Type B pancreatic cell (in vitro differentiated cells): ENCODE measurements around the gene SHROOM3. TPM values are rescaled to one million over a fixed set of nuclear protein-coding genes. Genes with fewer than 3 reads are reported as not detected.

ENCODE experiments used
- DNase-seq: peaks from one replicate; pipeline ENCODE4 v3.0.0; 2021; ENCODE audit warnings: mixed read lengths; ENCODE audit not compliant: unreplicated experiment; ENCODE audit errors: extremely low spot score
- H3K27ac Mint-ChIP-seq: 2 replicates; pipeline ENCODE4 v1.8.0; 2021; ENCODE audit warnings: mild to moderate bottlenecking, mixed read lengths
- H3K27me3 Mint-ChIP-seq: 2 replicates; pipeline ENCODE4 v1.8.0; 2021; ENCODE audit warnings: mixed read lengths
- H3K36me3 Mint-ChIP-seq: 2 replicates; pipeline ENCODE4 v1.8.0; 2021; ENCODE audit warnings: mixed read lengths
- H3K4me1 Mint-ChIP-seq: one replicate; pipeline ENCODE4 v1.8.0; 2021; ENCODE audit warnings: mixed read lengths; ENCODE audit not compliant: unreplicated experiment
- H3K4me3 Mint-ChIP-seq: 2 replicates; pipeline ENCODE4 v1.8.0; 2021; ENCODE audit warnings: mild to moderate bottlenecking, mixed read lengths
- H3K9me3 Mint-ChIP-seq: 2 replicates; pipeline ENCODE4 v1.8.0; 2021; ENCODE audit warnings: mixed read lengths
- total RNA-seq: library from RNA; stranded (reverse); gene quantifications from 2 replicates; pipeline ENCODE4 v1.2.1, GENCODE V29; 2021; ENCODE audit warnings: low replicate concordance
- TF ChIP-seq, protein P1 (sequence below): fragments of 200-600 bp; sonication (generic); conservative IDR thresholded peaks from 2 replicates; pipeline ENCODE4 v1.5.0; 2021; ENCODE audit warnings: antibody characterized with exemption, mild to moderate bottlenecking

Gene SHROOM3
- total RNA-seq, 1 donor from 2014 or later = 38.6 TPM

DNA sequence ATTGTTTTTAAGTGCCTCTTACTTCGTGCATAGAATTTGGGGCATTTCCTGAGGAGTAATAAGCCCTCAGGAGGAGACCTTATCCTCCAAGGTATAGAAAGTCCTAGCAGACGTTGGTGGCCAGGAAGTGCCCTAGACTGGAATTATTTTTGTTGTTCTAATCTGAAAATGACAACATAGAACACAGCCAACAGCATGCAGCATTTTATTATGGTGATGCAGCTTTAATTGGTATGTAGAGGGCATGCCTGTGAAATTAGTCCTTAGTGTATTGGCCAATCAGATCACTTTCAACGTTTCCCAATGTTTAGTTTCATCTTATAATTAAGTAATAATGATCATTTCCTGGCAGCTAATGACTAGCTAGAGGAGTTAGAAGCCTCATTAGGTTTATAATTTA, 199.2 kb downstream of the SHROOM3 start:
- peaks cover 9% of the 10 kb centered on the region for H3K4me1 Mint-ChIP-seq
- no peak overlapping the region for H3K4me3 Mint-ChIP-seq
- H3K36me3 Mint-ChIP-seq = peaks cover 17% of the 10 kb centered on the region
- DNase-seq = no peak
- no peak overlapping the region for H3K27ac Mint-ChIP-seq
- no peaks in the 10 kb centered on the region for H3K27me3 Mint-ChIP-seq
- TF ChIP-seq, protein P1, sequence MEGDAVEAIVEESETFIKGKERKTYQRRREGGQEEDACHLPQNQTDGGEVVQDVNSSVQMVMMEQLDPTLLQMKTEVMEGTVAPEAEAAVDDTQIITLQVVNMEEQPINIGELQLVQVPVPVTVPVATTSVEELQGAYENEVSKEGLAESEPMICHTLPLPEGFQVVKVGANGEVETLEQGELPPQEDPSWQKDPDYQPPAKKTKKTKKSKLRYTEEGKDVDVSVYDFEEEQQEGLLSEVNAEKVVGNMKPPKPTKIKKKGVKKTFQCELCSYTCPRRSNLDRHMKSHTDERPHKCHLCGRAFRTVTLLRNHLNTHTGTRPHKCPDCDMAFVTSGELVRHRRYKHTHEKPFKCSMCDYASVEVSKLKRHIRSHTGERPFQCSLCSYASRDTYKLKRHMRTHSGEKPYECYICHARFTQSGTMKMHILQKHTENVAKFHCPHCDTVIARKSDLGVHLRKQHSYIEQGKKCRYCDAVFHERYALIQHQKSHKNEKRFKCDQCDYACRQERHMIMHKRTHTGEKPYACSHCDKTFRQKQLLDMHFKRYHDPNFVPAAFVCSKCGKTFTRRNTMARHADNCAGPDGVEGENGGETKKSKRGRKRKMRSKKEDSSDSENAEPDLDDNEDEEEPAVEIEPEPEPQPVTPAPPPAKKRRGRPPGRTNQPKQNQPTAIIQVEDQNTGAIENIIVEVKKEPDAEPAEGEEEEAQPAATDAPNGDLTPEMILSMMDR = no peak
- H3K9me3 Mint-ChIP-seq = peaks cover 15% of the 10 kb centered on the region

DNA sequence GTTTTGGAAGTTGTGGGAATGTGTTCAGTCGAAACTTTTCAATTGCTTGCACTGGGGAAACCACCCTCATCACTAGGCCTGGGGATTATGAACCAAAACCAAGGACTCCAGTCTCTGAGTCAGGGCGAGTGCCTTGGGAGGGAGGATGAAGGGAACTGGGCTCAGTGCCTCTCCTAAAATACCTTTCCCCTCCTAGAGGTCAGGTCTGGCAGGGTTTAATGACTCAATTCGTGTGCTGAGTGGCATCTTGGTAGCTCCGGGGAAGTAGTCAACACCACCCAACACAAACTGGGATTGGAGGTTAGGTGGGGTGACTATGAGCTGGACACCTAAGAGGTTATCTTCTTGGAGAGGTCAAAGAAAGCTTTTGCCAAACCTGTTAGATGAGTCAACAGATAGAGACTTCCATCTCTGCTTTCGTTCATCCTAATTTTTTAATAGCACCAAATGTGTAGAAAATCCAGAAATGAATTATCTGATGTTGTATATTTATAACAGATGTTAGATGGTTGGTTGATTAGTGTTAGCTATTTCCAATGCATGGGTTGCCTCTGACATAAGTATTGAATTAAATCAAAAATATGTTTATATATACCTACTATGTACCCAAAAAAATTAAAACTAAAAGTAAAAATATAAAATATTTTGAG, 202.8 kb downstream of the SHROOM3 start:
- no peaks in the 10 kb centered on the region for H3K36me3 Mint-ChIP-seq
- H3K27ac Mint-ChIP-seq = no peak overlapping the region
- H3K4me1 Mint-ChIP-seq = peaks cover 11% of the 10 kb centered on the region
- no peak for DNase-seq
- no peaks in the 10 kb centered on the region for H3K9me3 Mint-ChIP-seq
- TF ChIP-seq, protein P1 = no peak
- H3K4me3 Mint-ChIP-seq = no peak overlapping the region
- no peaks in the 10 kb centered on the region for H3K27me3 Mint-ChIP-seq

DNA sequence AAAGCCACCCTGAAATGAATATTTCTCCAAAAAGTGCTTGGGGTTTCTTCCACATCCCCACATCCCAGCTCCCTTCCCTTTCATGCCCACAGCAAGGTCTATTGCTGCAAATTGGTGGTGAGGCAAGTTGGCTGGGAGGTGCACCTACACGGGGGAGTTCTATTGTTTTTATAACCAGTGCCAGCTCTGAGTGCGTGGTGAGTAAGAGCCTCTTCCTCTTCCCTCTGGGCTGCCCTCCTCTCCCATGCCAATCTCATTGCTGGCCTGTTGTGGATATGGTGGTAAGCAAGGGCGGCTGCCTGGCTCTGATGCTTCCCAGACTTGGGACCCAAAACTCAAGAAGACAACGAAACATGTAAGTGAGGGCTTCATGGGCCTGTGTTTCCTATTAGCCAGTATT, 204.3 kb downstream of the SHROOM3 start:
- no peaks in the 10 kb centered on the region for H3K9me3 Mint-ChIP-seq
- no peak overlapping the region for H3K4me3 Mint-ChIP-seq
- H3K27ac Mint-ChIP-seq = no peak overlapping the region
- TF ChIP-seq, protein P1 = no peak
- no peaks in the 10 kb centered on the region for H3K27me3 Mint-ChIP-seq
- no peak for DNase-seq
- H3K36me3 Mint-ChIP-seq = no peaks in the 10 kb centered on the region
- H3K4me1 Mint-ChIP-seq = peaks cover 11% of the 10 kb centered on the region

DNA sequence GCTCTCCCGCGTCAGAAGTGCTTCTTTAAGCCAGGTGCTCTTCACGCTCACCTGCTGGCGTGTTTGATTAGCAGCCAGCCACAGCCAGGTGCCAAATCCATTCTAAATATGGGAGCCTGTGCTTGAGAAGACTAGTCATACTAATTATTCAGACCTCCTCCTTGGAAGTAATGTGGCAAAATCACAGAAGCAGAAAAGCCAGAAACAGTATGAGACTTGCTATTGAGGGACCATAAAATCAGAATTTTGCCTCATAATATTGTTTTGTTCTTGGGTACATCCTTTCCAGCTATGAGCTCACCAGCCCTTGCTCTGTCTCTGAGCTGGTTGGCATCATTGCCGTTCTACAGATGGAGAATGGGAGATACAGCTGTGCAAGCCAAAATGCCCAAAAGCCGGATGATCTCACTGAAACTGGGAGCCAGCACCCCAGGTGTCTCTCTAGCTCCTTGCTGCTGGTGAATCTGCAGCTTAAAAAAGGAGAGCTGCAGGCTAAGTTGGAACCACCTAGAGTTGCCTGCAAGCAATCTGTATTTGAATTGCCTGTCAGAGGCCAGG, 205.4 kb downstream of the SHROOM3 start:
- Mint-ChIP-seq H3K4me1 (peaks cover 11% of the 10 kb centered on the region), H3K36me3 (no peaks in the 10 kb centered on the region), H3K27ac (no peak overlapping the region), H3K27me3 (no peaks in the 10 kb centered on the region), H3K9me3 (no peaks in the 10 kb centered on the region), H3K4me3 (no peak overlapping the region)
- no peak for DNase-seq
- TF ChIP-seq, protein P1 = no peak

DNA sequence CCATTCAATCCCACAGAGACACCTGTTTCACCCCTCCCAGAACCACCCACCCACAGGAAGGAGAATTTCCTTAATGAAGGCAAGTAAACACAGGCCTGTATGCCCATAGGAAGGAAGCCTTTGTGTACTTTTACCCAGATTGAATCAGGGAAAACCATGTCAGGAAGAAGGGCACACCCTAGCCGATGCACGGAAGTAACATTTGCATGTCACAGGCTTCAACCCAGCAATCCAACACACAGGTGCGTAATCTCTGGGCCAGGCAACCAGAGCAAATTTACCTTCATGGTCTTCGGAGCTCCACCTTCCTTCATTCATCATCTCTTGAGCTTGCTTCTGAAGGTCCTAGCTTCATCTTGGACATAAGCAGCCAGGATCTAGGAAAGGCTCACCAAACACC, 206.3 kb downstream of the SHROOM3 start:
- DNase-seq = no peak
- H3K27me3 Mint-ChIP-seq = no peaks in the 10 kb centered on the region
- H3K36me3 Mint-ChIP-seq = no peaks in the 10 kb centered on the region
- no peak overlapping the region for H3K4me3 Mint-ChIP-seq
- H3K27ac Mint-ChIP-seq = no peak overlapping the region
- TF ChIP-seq, protein P1 = no peak
- H3K9me3 Mint-ChIP-seq = no peaks in the 10 kb centered on the region
- H3K4me1 Mint-ChIP-seq = peaks cover 11% of the 10 kb centered on the region
